NCI-H1092 (cell line): Measurements from ENCODE around the gene DBI.
A peak's percentile ranks its signal among the peaks of the same experiment; 100 is the strongest.
"Not testable (repeated sequence)": the region's sequence is repeated elsewhere in the genome, so short reads cannot be mapped to it uniquely, and the experiment has no call there.

Experiments used
- DNase-seq: peaks from one replicate; lab custom pipeline; 2025; lab: John Stamatoyannopoulos, UW

Gene DBI

DNA sequence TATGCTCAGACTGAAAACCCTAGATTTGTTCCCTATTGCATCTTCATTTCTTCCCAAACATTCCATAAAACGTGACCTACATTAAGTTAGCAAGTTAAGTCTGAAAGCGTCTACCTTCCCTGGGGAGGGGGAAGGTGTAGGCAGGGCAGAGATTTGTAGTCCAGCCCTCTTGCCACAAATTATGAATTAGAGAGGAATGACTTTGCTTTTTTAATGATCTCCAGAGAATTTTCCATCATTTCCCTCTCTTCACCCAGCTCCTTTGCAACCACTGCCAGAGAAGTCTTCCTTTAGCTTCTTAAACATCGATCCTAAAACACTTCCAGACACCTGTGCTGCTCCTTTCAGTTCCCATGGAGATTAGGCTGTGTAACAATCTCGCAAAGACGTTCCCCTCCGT, 1.3 kb upstream of the DBI start:
- no peak for DNase-seq

DNA sequence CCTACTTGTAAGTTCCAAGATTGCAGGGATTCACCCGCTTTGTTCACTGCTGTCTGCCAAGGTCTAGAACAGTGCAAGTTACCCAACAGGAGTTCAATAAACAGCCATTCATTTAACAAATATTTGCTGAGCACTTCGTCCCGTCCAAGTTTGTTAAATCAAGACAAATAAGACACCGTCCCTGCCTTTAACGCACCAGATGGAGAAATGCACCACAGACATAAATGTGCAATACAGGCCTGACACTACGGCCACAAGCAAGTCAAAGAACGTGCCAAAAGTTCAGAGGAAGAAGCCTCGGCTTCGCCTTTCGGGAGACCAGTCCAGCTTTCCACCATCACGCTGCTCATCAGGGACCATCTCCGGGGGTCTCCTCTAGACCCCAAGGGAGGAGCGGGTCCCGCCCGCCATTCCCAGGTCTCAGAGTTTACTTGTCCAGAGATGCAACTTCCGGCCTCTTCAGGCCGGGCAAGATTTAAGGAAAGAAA, 572 bp upstream of the DBI start:
- DNase-seq = no peak

DNA sequence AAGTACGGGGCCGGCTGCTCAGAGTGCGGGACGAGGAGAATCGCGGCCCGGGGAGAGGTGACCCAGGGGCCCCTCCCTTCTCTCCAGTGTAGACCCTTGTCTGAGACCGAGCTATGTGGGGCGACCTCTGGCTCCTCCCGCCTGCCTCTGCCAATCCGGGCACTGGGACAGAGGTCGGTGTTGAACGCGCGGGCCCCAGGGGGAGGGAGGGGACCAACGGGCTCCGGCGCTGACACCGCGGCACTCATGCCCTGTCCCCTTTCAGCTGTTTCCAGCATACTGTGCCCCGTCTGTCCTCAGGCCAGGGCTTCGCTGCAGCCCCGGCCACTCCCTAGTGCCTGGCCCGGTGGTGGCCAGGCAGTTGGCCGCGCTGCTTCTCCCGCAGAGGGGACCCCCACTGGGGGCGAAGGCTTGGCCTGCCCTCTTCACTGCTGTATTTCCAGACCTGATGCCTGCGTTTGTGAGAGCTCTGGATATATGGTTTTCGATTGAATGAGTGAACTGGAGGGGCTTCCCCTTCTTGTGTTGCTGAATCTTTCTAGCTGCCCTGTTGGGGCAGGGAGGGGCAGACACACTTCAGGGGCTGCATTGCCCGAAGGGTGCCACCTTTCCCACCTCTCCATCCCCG, 809 bp downstream of the DBI start:
- DNase-seq = no peak

DNA sequence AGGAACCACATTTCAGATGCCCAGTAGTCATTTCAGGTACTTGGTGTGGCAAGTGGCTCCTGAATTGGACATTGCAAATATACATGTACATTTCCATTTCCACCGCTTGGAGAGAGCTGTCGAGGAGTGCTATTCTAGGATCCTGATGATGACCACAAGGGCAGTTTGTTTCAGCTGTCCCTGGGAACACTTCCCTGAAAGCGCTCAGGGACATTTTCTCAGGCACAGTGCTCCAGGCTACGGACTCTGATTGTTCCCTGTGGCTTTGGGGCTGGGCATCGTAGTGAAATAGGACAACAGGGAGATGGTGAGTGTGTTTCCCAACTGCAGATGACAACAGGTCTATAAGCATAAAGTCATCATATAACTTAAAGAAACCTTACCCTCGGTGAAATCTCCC, 3.1 kb downstream of the DBI start:
- no peak for DNase-seq

DNA sequence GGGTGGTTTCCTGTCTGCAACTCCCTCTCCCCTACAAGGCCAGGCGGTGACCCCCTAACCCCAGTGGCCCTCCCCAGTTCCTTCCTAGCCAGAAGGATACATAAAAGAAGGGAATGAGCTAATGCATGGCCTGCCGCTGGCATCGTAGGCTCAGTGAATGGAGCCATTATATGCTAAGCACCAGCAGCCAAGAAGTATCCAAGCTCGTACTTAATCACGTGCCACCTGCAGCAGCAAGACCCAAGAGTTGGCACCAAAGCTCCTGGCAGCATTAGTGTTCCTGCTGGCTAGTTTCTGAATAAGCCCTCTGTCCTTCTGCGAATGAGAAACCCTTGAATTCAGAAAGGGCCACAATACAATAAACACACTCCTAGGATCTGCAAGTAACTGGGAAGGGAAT, 4.3 kb downstream of the DBI start:
- DNase-seq = no peak

DNA sequence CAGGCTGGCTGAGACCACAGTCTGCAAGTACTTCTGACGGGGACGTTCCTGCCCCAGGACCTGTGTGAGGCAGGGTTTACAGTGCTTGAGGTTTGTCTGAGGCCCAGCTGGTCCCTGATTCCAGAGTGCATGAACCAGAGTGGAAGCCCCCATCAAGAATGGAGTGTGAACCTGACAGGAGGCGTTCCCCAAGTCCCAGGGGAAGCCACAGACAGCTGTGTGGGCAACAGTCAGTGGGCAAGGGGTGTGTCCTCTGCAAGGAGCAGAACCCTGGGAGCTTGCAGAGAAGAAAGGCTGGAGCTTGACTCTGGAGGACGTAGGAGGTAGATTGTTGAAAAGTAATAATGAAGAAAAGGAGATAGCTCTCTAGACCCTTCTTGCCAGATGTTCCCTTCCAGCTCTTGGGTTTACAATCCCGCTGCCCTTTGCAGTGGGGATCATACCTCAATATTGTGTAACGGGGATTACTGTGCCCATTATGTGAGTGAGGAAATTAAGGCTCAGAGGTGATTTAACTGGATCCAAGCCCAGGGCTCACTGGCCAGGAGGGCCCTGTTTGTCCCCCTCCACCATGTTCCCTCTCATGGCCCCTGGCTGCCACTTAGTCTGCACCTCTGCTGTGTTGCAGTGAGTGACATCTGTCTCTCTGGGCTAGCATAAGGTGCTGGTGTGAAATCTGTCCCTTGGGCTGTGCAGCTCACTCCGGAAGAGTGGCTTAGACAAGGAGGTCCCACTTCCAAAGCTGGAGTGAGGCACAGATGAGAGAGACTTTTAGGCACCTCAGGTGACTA, 6.2 kb downstream of the DBI start:
- no peak for DNase-seq

DNA sequence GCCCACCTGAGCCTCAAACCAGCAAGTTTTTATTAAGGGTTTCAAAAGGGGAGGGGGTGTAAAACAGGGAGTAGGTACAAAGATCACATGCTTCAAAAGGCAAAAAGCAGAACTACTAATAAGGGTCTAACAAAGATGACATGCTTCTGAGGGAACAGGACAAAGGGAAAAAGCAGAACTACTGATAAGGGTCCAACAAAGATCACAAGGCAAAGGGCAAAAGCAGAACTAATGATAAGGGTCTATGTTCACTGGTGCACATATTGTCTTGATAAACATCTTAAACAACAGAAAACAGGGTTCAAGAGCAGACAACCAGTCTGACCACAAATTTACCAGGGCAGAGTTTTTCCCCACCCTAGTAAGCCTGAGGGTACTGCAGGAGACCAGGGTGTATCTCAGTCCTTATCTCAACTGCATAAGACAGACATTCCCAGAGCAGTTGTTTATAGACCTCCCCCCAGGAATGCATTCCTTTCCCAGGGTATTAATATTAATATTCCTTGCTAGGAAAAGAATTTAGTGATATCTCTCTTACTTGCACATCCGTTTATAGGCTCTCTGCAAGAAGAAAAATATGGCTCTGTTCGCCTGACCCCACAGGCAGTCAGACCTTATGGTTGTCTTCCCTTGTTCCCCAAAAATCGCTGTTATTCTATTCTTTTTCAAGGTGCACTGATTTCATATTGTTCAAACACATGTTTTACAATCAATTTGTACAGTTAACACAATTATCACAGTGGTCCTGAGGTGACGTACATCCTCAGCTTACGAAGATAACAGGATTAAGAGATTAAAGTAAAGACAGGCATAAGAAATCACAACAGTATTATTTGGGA, 7.3 kb downstream of the DBI start:
- DNase-seq = not testable (repeated sequence)

DNA sequence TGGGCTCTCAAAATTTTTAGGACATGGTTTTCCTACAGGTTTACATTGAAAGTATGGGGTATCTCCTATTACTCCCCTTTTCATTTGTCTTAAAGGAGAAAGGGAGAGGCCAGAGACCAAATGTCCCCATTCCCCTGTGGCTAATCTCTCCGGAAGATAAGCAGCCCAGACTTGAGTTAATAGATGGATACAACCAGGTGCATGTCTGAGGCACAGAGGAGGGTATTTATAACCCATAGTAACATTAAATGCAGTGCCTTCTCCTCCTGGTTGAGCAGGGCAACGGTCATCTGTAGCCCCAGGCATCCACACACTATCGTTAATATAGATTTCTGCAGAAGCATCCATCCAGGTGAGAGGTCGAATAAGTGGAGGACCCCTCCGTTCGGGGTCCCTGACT, 9.6 kb downstream of the DBI start:
- DNase-seq = not testable (repeated sequence)

DNA sequence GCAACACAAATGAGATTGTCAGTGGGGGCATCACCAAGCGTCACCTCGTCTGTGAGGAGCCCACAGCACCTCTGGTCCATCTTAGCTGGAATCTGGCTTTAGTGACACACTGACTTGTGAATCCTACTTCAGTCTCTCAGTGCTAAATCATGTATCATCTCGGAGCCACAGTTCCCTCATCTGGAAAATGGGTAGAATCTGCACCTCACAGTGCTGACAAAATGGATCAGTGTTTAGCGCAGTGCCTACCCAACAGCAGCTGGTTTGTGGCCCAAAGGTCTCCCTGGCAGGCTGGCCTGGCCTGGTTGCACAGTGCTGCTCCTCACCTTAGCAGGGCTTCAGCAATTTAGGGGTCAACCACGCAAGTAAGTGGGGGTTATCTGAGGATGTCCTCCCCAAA, 10.0 kb downstream of the DBI start:
- no peak for DNase-seq

DNA sequence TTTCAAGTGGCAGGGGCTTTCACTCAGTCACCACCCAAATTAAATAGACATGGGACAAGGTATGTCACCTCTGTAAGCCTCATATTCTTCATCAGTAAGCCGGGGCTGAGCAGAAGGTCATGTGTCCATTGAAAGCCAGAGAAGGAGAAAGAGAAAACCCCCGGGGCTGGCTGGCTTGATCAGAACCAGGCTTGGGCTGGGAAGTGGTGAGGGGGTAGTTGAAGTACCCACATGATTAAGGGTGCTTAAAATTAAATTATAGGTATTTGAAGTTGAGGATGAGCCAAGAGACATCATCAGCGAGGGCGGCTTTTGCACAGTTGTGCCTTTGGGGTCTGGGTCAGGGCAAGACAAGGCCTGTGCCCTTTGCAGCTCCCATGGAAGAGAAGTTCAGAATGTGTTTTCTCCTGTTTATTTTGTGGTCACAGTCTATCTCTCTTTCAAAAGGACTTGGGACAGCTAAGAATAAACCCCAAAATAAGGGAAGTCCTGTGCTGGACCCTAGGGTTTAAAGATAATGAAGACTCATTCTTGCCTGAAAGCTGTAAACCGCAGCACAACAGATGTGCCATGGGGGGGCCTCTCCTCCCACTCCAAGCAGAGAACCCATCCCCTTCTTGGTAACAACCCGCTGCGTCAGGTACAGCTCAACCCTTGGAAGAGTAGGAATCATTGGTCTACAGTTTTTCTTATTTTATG, 10.7 kb downstream of the DBI start:
- no peak for DNase-seq

DNA sequence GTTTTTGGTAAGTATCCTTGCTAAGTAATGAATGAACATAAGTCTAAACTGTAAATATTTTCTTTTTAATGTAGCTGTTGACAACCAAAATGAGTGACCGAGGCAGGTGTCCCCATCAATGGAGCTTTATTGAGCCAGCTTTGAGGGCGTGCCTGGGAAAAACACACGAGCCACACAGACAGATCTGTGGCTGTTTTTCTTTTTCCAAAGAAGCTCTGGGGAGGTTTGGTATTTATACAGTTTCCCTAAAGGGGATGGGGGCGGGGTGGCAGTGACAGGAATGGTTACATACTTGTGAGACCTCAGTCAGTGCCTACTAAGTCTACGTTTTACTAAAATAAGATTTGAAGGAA, 11.2 kb downstream of the DBI start:
- no peak for DNase-seq

DNA sequence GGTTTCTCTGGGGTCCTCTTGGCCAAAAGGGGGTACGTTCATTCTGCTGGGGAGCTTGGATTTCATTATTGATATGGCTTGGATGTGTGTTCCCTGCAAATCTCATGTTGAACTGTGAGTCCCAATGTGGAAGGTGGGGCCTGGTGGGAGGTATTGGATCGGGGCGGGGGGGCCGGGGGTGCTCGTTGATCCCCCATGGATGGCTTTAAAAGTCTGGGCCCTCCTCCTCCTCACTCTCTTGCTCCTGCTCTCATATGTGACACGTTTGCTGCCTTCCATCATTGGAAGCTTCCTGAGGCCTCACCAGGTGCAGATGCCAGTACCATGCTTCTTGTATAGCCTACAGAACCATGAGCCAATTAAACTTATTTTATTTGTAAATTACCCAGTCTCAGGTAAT, 11.8 kb downstream of the DBI start:
- no peak for DNase-seq

DNA sequence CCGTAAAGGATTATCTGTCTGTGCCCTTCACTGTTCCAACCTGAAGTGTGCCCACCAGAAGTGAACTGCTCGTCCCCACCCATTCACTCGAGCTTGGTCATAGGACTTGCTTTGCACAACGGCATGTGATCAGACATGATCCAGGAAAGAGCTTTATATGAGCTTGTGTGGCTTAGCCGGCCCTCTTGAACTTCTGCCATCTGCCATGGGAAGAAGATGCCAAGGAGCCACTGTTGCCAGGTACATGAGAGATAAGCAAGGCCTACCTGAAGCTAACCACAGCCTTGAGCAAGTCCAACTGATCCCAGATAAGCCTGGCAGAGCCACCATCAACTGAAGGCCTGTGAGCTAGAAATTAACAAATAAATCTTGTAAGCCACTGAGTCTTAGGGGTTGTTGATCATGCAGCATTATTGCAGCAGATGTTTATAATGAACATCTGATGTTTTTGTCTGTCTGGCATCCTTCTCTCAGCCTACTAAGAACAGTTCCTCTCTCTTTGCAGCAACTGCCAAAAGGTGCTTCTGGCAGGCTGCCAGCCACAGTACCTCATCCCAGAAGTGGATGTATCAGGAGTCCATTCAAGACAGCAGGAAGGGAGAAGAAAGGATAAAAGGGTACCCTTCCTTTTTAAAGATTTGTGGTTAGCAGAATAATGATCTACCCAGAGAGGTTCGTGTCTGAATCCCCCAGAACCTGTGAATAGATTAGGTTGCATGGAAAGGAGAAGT, 16.8 kb downstream of the DBI start:
- DNase-seq = no peak

DNA sequence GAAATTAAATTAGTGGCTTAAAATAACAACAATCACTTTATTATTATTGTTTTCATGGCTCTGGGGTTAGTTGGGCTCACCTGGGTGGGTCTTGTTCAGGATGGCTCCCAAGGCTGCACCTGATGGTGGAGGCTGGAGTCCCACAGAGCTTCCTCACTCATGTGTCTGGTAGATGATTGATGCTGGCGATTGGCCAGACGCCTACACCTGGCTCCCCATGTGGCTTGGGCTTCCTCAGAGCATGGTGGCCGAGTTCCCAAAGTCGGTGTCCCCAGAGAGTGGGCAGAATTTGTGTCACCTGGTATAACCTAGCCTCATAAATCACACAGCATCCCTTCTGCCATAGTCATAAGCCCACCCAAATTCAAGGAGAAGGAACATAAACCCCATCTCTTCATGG, 18.2 kb downstream of the DBI start:
- no peak for DNase-seq

DNA sequence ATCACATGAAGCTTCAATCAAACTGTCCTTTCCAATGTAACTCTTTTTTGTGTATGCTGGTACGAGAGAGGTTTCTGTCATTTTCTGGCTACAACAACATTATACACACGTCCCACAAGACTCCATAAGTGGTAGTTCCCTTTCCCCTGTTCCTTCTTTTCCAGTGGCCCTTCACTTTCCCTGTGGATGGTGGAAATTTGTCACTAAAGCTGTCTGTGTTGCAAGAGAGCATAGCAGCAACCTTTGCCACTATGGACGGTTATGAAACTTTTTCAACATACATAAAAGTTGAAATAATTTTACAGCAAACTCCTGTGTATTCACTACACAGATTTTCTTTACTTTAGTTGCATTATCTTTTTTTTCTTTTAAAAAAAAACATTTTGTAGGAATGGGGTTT, 18.7 kb downstream of the DBI start:
- DNase-seq = no peak

DNA sequence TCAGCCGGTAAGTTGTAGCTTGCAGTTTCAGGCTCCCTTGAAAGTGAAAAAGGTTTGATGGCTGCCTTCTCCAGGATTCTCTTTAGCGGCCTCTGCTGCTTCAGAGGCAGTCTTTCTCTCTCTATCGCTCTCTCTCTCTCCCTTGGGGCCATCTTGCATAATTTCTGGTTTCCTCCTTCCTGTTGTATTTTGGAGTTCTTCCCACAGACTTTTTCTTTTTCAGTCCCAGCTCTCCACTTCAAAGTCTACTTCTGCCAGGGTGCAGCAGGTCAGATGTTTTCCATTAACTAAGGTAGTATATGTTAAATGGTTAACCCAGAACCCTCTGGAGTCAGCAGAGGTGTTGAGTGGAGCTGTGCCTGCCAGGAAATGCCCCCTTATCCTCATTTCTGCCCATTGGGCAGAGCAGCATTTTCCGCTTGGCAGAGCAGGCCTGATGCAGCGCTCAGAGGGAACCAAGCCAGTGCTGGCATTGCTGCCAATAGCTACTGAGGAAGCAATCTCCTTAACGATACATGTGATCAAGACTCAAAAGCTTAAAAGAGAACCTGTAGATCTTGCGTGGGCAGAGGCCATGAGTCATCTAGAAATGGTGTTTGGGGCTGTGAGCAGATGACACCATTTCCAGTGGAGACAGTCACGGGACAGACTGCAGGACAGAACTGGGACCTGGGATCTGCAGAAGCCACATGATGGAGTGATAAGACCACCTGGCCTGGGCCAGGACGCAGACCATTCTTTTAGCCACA, 20.8 kb downstream of the DBI start:
- DNase-seq = peak; percentile 45

DNA sequence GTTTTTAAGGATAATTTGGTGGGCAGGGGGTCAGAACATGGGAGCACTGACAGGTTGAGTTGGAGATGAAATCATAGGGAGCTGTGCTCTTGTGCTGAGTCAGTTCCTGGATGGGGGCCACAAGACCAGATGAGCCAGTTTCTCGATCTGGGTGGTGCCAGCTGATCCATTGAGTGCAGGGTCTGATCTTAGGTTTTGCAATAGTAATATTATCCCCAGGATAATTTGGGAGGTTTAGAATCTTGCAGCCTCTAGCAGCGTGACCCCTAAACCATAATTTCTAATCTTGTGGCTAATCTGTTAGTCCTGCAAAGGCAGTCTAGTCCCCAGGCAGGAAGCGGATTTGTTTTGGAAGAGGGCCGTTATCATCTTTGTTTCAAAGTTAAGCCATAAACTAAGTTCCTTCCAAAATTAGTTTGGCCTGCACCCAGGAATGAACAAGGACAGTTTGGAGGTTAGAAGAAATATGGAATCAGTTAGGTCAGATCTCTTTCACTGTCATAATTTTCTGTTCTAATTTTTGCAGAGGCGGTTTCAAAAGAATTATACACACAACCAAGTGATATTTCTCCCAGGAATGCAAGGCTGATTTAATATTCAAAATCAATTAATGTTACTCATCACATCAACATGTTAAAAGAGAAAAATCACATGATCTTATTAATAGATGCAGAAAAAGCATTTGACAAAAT, 23.0 kb downstream of the DBI start:
- no peak for DNase-seq

DNA sequence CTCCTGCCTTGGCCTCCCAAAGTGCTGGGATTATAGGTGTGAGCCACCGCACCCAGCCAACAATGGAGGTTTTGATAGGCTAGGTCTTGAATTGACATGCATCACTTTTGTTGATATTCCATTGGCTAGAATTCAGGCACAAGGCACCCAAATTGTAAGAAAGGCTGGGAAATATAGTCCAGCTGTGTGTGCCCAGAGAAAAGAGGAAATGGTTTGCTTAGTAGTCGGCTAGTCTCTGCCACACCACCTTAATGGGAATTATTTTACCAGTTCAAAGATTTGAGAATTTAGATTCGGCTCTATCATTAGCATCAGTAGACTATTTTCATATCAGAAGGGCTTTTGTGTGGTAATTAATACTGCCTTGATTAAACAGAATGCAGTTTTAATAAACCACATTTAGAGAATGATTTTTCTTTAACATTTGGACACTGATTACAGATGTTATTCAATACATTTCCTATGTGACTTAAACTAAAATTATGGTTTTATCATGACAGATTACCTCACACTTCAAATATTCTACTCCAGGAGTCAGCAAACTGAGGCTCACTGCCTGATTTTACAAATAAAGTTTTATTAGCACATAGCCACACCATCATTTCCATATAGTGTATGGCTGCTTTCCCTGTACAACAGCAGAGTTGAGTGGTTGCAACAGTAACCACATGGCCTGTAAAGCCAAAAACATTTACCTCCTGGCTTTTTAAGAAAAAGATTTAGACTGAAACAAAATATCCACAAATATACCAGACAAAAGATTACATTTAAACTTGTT, 27.4 kb downstream of the DBI start:
- no peak for DNase-seq

DNA sequence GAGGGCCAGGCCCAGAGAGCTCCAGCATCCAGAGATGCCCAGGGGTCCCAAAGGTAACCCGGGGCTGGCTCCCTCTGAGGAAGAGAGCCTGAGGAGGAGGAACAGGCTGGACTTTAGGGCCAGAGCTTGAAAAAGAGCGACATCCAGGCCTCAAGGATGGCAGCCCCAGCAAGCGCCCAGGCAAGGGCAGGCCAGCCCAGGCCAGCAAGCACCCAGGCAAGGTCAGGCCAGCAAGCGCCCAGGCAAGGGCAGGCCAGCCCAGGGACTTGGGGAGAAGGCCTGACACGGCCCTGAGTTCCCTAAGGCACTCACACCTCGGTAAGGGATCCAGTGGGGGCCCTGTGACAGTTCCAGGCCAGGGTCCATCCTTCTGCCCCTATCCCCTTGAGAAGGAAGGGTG, 30.4 kb downstream of the DBI start:
- no peak for DNase-seq

DNA sequence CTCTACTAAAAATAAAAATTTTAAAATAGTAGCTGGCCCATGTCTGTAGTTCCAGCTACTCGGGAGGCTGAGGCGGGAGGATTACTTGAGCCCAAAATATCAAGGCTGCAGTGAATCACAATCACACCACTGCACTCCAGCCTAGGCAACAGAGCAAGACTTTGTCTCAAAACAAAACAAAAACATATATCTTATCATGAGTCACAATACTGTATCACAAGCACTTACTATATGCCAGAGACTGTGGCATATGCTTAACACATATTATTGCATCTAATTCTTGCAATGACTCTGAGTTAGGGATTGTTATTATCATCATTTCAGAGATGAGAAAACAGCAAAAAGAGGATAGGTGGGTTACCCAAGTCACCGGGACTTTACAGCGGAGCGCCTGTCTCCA, 35.3 kb downstream of the DBI start:
- no peak for DNase-seq
